Thymus (tissue), 11 donors: Measurements from ENCODE around the gene CTSK. TPM values are rescaled to one million over a fixed set of nuclear protein-coding genes. Genes with fewer than 3 reads are reported as not detected.
A peak's percentile ranks its signal among the peaks of the same experiment; 100 is the strongest.

Experiments used
- DNase-seq, 9 donors: peaks; one replicate each; pipeline ENCODE4 v3.0.0-alpha.2; 2013; ENCODE audit warnings: low spot score in 9 of 9, low read depth in 6 of 9, missing footprints in 1 of 9
- H3K27ac ChIP-seq, 2 donors: one replicate each; pipeline ENCODE4 v1.5.1; 2013; ENCODE audit warnings: control low read depth in 1 of 2, low read depth in 1 of 2, low read length in 1 of 2, mild to moderate bottlenecking in 1 of 2, moderate library complexity in 1 of 2
- H3K27me3 ChIP-seq, 2 donors: one replicate each; pipeline ENCODE4 v1.5.1; 2013; ENCODE audit warnings: low read length in 1 of 2; ENCODE audit not compliant: control insufficient read depth in 2 of 2, insufficient read depth in 1 of 2
- H3K36me3 ChIP-seq, 2 donors: one replicate each; pipeline ENCODE4 v1.5.1; 2013; ENCODE audit warnings: low read length in 1 of 2, mild to moderate bottlenecking in 1 of 2, moderate library complexity in 1 of 2; ENCODE audit not compliant: control insufficient read depth in 2 of 2, insufficient read depth in 2 of 2
- H3K4me1 ChIP-seq, 2 donors: one replicate each; pipeline ENCODE4 v1.5.1; 2013; ENCODE audit warnings: low read length in 2 of 2; ENCODE audit not compliant: control insufficient read depth in 2 of 2, insufficient read depth in 2 of 2
- H3K4me3 ChIP-seq, 2 donors: one replicate each; pipeline ENCODE4 v1.5.1; 2013; ENCODE audit warnings: low read length in 2 of 2, control low read depth in 1 of 2, mild to moderate bottlenecking in 1 of 2
- H3K9me3 ChIP-seq, 2 donors: one replicate each; pipeline ENCODE4 v1.5.1; 2013; ENCODE audit warnings: low read length in 1 of 2, mild to moderate bottlenecking in 1 of 2; ENCODE audit not compliant: control insufficient read depth in 2 of 2, insufficient read depth in 1 of 2
- WGBS: extraction: QIAGEN DNeasy Blood & Tissue Kit; methylation state at CpG from one replicate; pipeline ENCODE4 v1.1.7; 2013; 5-methylcytosine and 5-hydroxymethylcytosine counted together
- polyA plus RNA-seq: library from polyadenylated mRNA; stranded (reverse); fragments of 200-250 nt; gene quantifications from one replicate; pipeline ENCODE4 v1.2.3, GENCODE V29; 2013
- total RNA-seq: library from RNA; stranded (reverse); fragments of 120-200 nt; gene quantifications from one replicate; pipeline ENCODE4 v1.2.4, GENCODE V29; 2013
- donor health status: healthy.

CTSK gene
- total and polyA plus RNA-seq, 2 donors: 8.4 to 27.5 TPM

DNA sequence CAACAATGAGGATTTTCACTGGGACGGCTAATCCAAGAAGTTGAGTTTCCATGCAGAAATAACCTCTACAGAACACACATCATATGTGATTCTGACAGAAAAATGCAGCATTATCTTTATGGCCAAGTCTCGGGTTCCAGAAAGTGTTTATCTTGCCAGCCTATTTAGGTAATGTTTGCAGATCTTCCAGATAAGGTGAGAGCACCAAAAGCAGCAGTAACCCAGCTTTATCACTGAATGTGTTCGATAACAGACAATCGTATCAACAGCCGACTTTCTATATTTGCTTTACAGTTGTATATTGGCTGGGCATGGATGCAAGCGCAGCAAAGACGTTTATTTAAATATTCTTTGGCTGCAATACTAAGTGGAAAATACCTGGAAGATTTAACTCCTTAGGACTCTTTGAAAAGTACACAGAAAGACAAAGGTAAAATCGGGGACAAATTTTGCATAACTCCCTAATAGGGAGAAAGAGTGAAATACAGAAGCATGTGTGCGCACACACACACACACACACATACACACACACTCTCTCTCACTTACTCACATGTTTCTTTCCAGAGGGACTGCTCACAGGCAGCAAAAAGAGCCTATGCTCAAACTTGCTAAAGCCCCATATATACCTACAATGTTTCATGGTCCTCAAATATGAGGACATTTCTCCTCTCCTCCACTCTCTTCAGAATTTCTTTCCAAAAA is 3.0 kb upstream of the CTSK start:
- no peaks in the 10 kb centered on the region for H3K27me3 ChIP-seq
- H3K27ac ChIP-seq: no peak overlapping the region
- H3K4me3 ChIP-seq: no peak overlapping the region
- H3K36me3 ChIP-seq: peaks cover 35 to 38% of the 10 kb centered on the region in 2 donors
- H3K4me1 ChIP-seq: peaks cover 7 to 9% of the 10 kb centered on the region in 2 donors
- no peak for DNase-seq
- no peaks in the 10 kb centered on the region for H3K9me3 ChIP-seq
- WGBS: 92% methylated on average over 9 of the region's 9 CpGs

GRCh38 chr1:150809651-150810050 is 1.6 kb upstream of the CTSK start:
- no peak overlapping the region for H3K27ac ChIP-seq
- H3K4me1 ChIP-seq: peaks cover 7 to 9% of the 10 kb centered on the region in 2 donors
- no peaks in the 10 kb centered on the region for H3K27me3 ChIP-seq
- H3K36me3 ChIP-seq: peaks cover 32 to 33% of the 10 kb centered on the region in 2 donors
- no peaks in the 10 kb centered on the region for H3K9me3 ChIP-seq
- no peak overlapping the region for H3K4me3 ChIP-seq
- 90% methylated on average over 3 of the region's 3 CpGs for WGBS
- DNase-seq: no peak

DNA sequence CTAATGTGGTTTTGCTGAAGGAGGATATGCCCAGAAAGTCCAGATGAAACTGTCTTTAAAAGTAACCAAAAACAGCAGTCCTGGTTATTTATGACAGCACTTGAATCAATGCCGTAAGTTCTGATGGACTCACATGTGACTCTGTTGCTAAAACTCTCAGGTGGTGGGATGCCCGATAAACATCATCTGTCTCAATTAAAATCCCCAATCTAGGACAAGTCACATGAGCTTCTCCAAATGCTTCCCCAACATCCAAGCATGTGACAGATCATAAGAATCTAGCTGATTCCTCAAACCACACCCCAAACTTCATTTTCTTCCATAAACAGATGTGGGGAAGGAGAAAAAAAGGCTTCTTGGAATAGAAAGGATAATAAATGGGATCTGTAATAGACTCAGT is 786 bp upstream of the CTSK start:
- over 99% methylated on average over 2 of the region's 2 CpGs for WGBS
- no peak overlapping the region for H3K4me3 ChIP-seq
- DNase-seq: no peak
- H3K9me3 ChIP-seq: no peaks in the 10 kb centered on the region
- H3K27me3 ChIP-seq: no peaks in the 10 kb centered on the region
- peaks cover 7 to 9% of the 10 kb centered on the region in 2 donors for H3K4me1 ChIP-seq
- no peak overlapping the region for H3K27ac ChIP-seq
- H3K36me3 ChIP-seq: peaks cover 25 to 29% of the 10 kb centered on the region in 2 donors

DNA sequence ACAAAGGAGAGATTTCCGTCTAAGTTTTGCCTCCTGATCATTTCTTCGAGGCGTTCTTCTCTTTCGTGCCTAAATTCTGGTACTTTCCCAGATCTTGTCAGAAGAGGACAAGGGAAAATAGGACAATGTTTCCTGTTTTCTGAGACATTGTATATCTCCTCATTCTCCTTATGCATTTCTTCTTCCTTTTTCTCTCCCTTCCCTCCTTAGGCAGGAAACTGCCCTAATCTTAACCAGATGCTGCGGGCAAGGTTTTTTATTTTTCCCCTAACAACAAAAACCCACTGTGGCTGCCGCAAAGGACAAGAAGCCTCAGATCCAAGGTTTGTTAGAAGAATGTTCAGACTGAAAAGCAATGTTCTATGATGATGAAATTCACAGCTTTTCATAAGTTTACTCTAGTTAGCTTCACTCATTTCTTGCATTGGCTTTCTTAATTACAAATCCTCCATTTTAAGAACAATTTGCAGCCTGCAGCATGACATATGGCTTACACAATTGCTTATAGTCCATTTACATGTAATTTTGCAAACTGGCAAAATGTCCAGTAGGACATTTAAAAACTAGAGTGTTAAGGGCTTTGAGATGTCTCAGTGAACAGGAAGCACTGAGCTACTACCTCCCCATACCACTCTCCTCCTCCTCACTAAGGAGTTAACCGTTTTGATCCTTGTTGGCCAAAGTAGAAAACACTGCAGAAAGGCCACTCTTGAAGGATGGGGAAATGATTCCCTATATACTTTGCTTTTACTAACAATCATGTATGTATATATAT is 624 bp downstream of the CTSK start:
- Histone ChIP-seq H3K27ac (no peak overlapping the region), H3K4me3 (peak overlapping the region in 1 of 2 donors; percentile 4), H3K27me3 (no peaks in the 10 kb centered on the region), H3K9me3 (no peaks in the 10 kb centered on the region), H3K36me3 (peaks cover 14 to 18% of the 10 kb centered on the region in 2 donors), H3K4me1 (peaks cover 7 to 9% of the 10 kb centered on the region in 2 donors)
- 25% methylated on average over 7 of the region's 7 CpGs for WGBS
- peak in 2 of 9 donors; percentile 6 to 44 for DNase-seq

GRCh38 chr1:150805899-150806298 is 2.2 kb downstream of the CTSK start:
- Histone ChIP-seq H3K27me3 (no peaks in the 10 kb centered on the region), H3K9me3 (no peaks in the 10 kb centered on the region), H3K4me3 (no peak overlapping the region), H3K27ac (no peak overlapping the region), H3K36me3 (peaks cover 3% of the 10 kb centered on the region in 2 donors), H3K4me1 (peaks cover 7 to 9% of the 10 kb centered on the region in 2 donors)
- WGBS: 97% methylated on average over 4 of the region's 4 CpGs
- DNase-seq: no peak

DNA sequence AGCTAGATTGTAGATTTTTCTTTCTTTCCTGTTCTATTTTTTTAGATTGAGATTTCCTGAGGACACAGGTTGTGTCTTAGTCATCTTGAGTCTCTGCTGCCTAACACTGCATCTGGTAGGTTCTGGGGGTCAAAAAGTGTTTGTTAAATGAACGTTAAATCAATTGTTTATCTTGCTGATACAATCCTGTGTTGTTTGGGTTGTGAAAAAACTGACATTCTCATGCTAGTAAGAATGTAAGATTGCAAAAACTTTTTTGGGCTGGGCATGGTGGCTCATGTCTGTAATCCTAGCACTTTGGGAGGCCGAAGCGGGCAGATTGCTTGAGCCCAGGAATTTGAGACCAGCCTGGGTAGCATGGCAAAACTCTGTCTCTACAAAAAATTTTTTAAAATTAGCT is 3.4 kb downstream of the CTSK start:
- Histone ChIP-seq H3K36me3 (no peaks in the 10 kb centered on the region), H3K27me3 (no peaks in the 10 kb centered on the region), H3K4me3 (no peak overlapping the region), H3K4me1 (peaks cover 7 to 9% of the 10 kb centered on the region in 2 donors), H3K27ac (no peak overlapping the region), H3K9me3 (no peaks in the 10 kb centered on the region)
- WGBS: 96% methylated on average over 3 of the region's 3 CpGs
- DNase-seq: no peak

DNA sequence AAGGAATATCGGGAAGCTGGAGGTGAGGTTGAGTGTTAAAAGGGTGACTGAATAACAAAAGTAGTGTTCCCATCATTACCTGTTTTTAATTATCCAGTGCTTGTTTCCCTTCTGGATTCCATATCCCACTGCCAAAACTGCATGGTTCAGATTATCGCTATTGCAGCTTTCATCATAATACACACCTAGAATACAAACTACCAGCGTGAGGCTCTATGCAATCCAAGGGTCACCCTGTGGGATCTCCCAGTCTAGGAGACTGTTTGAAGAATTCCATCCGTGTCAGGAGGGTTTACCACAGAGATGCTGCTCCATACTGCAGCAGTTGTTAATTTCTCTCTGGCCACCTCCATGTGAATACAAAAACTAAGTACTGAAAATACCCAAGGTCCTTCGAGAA is 9.0 kb downstream of the CTSK start:
- Histone ChIP-seq H3K4me3 (no peak overlapping the region), H3K27me3 (no peaks in the 10 kb centered on the region), H3K9me3 (no peaks in the 10 kb centered on the region), H3K4me1 (no peaks in the 10 kb centered on the region), H3K36me3 (peaks cover 0 to 4% of the 10 kb centered on the region in 2 donors), H3K27ac (no peak overlapping the region)
- no peak for DNase-seq
- 99% methylated on average over 5 of the region's 5 CpGs for WGBS

GRCh38 chr1:150798525-150798924 is 9.5 kb downstream of the CTSK start:
- Histone ChIP-seq H3K36me3 (peaks cover 0 to 4% of the 10 kb centered on the region in 2 donors), H3K4me1 (no peaks in the 10 kb centered on the region)
- 94% methylated on average over 4 of the region's 4 CpGs for WGBS

GRCh38 chr1:150796374-150796773 is 11.7 kb downstream of the CTSK start:
- peaks cover 0 to 4% of the 10 kb centered on the region in 2 donors for H3K36me3 ChIP-seq
- no peak for DNase-seq
- no peaks in the 10 kb centered on the region for H3K4me1 ChIP-seq
- no peak overlapping the region for H3K4me3 ChIP-seq
- H3K9me3 ChIP-seq: no peaks in the 10 kb centered on the region
- no peak overlapping the region for H3K27ac ChIP-seq
- WGBS: 98% methylated on average over 3 of the region's 3 CpGs
- H3K27me3 ChIP-seq: no peaks in the 10 kb centered on the region

More at GRCh38 chr1:150798525-150798924, 9.5 kb downstream of the CTSK start:
- H3K27me3 ChIP-seq: no peaks in the 10 kb centered on the region
- DNase-seq: no peak
- no peak overlapping the region for H3K4me3 ChIP-seq
- H3K9me3 ChIP-seq: no peaks in the 10 kb centered on the region
- H3K27ac ChIP-seq: no peak overlapping the region
